H9 (cell line): Measurements from ENCODE around the gene NFKB1. TPM values are rescaled to one million over a fixed set of nuclear protein-coding genes. Genes with fewer than 3 reads are reported as not detected.

ENCODE experiments used
- DNase-seq: peaks from one replicate; pipeline ENCODE4 v3.0.0-alpha.2; 2017
- H2AFZ ChIP-seq: one replicate; pipeline ENCODE4 v1.6.1; 2013; ENCODE audit warnings: mild to moderate bottlenecking, low read length, control low read depth, moderate library complexity
- H2AK5ac ChIP-seq: 2 replicates; pipeline ENCODE4 v1.6.1; 2013; ENCODE audit warnings: low read length, control low read depth, mixed read lengths; ENCODE audit not compliant: insufficient read length
- H2BK120ac ChIP-seq: one replicate; pipeline ENCODE4 v1.6.1; 2013; ENCODE audit warnings: low read depth, mild to moderate bottlenecking, low read length, control low read depth, inconsistent platforms; ENCODE audit not compliant: poor library complexity, severe bottlenecking
- H2BK12ac ChIP-seq: 2 replicates; pipeline ENCODE4 v1.6.1; 2013; ENCODE audit warnings: low read length, control low read depth, mixed read lengths, low read depth; ENCODE audit not compliant: insufficient read length
- H2BK15ac ChIP-seq: 2 replicates; pipeline ENCODE4 v1.6.1; 2013; ENCODE audit warnings: low read depth, low read length, control low read depth
- H2BK20ac ChIP-seq: one replicate; pipeline ENCODE4 v1.6.1; 2013; ENCODE audit warnings: low read depth, mild to moderate bottlenecking, low read length, control low read depth, inconsistent platforms; ENCODE audit not compliant: poor library complexity, severe bottlenecking
- H2BK5ac ChIP-seq: 2 replicates; pipeline ENCODE4 v1.6.1; 2013; ENCODE audit warnings: low read length, control low read depth, mixed read lengths; ENCODE audit not compliant: insufficient read length
- H3K14ac ChIP-seq: 2 replicates; pipeline ENCODE4 v1.6.1; 2013; ENCODE audit warnings: low read length, control low read depth; ENCODE audit not compliant: insufficient read depth
- H3K18ac ChIP-seq: 2 replicates; pipeline ENCODE4 v1.6.1; 2013; ENCODE audit warnings: low read depth, mild to moderate bottlenecking, mixed read lengths, low read length, control low read depth; ENCODE audit not compliant: insufficient read length
- H3K23ac ChIP-seq: 2 replicates; pipeline ENCODE4 v1.6.1; 2013; ENCODE audit warnings: low read length, control low read depth, mixed read lengths, low read depth; ENCODE audit not compliant: insufficient read length
- H3K23me2 ChIP-seq: 2 replicates; pipeline ENCODE4 v1.6.1; 2013; ENCODE audit warnings: low read depth, mild to moderate bottlenecking, mixed read lengths, low read length, control low read depth; ENCODE audit not compliant: insufficient read length, poor library complexity, severe bottlenecking
- H3K27ac ChIP-seq: 2 replicates; pipeline ENCODE4 v1.5.1; 2013; ENCODE audit warnings: low read length, control low read depth, mixed read lengths, low read depth; ENCODE audit not compliant: insufficient read length
- H3K27me3 ChIP-seq: 2 replicates; pipeline ENCODE4 v1.6.1; 2013; ENCODE audit warnings: low read length, control low read depth, inconsistent platforms; ENCODE audit not compliant: insufficient read depth
- H3K4ac ChIP-seq: 2 replicates; pipeline ENCODE4 v1.6.1; 2013; ENCODE audit warnings: low read depth, mild to moderate bottlenecking, control low read depth, inconsistent platforms, low read length, moderate library complexity
- H3K4me1 ChIP-seq: 2 replicates; pipeline ENCODE4 v1.6.1; 2013; ENCODE audit warnings: low read length, control low read depth, inconsistent platforms; ENCODE audit not compliant: insufficient read depth
- H3K4me2 ChIP-seq: 2 replicates; pipeline ENCODE4 v1.6.1; 2013; ENCODE audit warnings: low read length, control low read depth, mixed read lengths; ENCODE audit not compliant: insufficient read length, insufficient read depth
- H3K56ac ChIP-seq: 2 replicates; pipeline ENCODE4 v1.6.1; 2013; ENCODE audit warnings: low read depth, mild to moderate bottlenecking, mixed read lengths, low read length, control low read depth; ENCODE audit not compliant: insufficient read length
- H3K79me1 ChIP-seq: 2 replicates; pipeline ENCODE4 v1.6.1; 2013; ENCODE audit warnings: low read depth, mild to moderate bottlenecking, moderate library complexity, low read length, control low read depth, inconsistent platforms; ENCODE audit not compliant: insufficient read depth, poor library complexity, severe bottlenecking
- H3K79me2 ChIP-seq: 2 replicates; pipeline ENCODE4 v1.6.1; 2013; ENCODE audit warnings: low read length, control low read depth, inconsistent platforms; ENCODE audit not compliant: insufficient read depth
- H3K9ac ChIP-seq: 2 replicates; pipeline ENCODE4 v1.6.1; 2013; ENCODE audit warnings: low read length, control low read depth, mixed read lengths; ENCODE audit not compliant: insufficient read length; ENCODE audit errors: extremely low read depth
- H3K9me3 ChIP-seq: one replicate; pipeline ENCODE4 v1.6.1; 2013; ENCODE audit warnings: low read depth, low read length, inconsistent platforms; ENCODE audit not compliant: control insufficient read depth
- H3T11ph ChIP-seq: one replicate; pipeline ENCODE4 v1.6.1; 2013; ENCODE audit warnings: mild to moderate bottlenecking, low read length, control low read depth, inconsistent platforms
- H4K20me1 ChIP-seq: one replicate; pipeline ENCODE4 v1.6.1; 2013; ENCODE audit not compliant: control insufficient read depth, insufficient read length, insufficient read depth
- H4K5ac ChIP-seq: 2 replicates; pipeline ENCODE4 v1.6.1; 2013; ENCODE audit warnings: low read depth, mild to moderate bottlenecking, mixed read lengths, low read length, control low read depth; ENCODE audit not compliant: insufficient read length
- H4K8ac ChIP-seq: replicated peaks from 2 replicates; pipeline ENCODE4 v1.6.1; 2013; ENCODE audit warnings: low read length, control low read depth, mixed read lengths, low read depth; ENCODE audit not compliant: insufficient read length
- H4K91ac ChIP-seq: 2 replicates; pipeline ENCODE4 v1.6.1; 2013; ENCODE audit warnings: low read depth, mild to moderate bottlenecking, moderate library complexity, mixed read lengths, low read length, control low read depth; ENCODE audit not compliant: insufficient read length
- H3K27ac Mint-ChIP-seq, 3 experiments: 2 replicates in 2 of 3; 3 replicates in 1 of 3; pipeline ENCODE4 v1.8.0; 2020 to 2021; ENCODE audit warnings: mixed read lengths in 3 of 3, mild to moderate bottlenecking in 1 of 3, moderate library complexity in 1 of 3
- H3K27me3 Mint-ChIP-seq: 2 replicates; pipeline ENCODE4 v1.8.0; 2021; ENCODE audit warnings: low read depth, mild to moderate bottlenecking, moderate library complexity, mixed read lengths
- H3K36me3 Mint-ChIP-seq, 3 experiments: 2 replicates in 2 of 3; 3 replicates in 1 of 3; pipeline ENCODE4 v1.8.0; 2020 to 2021; ENCODE audit warnings: low read depth in 3 of 3, mixed read lengths in 3 of 3; ENCODE audit not compliant: insufficient read depth in 1 of 3
- H3K4me1 Mint-ChIP-seq, 2 experiments: 2 replicates each; pipeline ENCODE4 v1.8.0; 2020; ENCODE audit warnings: mixed read lengths in 2 of 2
- H3K4me3 Mint-ChIP-seq, 2 experiments: 2 replicates in 1 of 2; 3 replicates in 1 of 2; pipeline ENCODE4 v1.8.0; 2020 to 2021; ENCODE audit warnings: mild to moderate bottlenecking in 2 of 2, mixed read lengths in 2 of 2, moderate library complexity in 1 of 2
- H3K9me3 Mint-ChIP-seq, 2 experiments: 2 replicates in 1 of 2; 3 replicates in 1 of 2; pipeline ENCODE4 v1.8.0; 2020; ENCODE audit warnings: mild to moderate bottlenecking in 2 of 2, mixed read lengths in 2 of 2, moderate library complexity in 1 of 2
- WGBS: extraction: QIAGEN DNeasy Blood & Tissue Kit; methylation state at CpG from one replicate; pipeline ENCODE4 v1.1.7; 2013; ENCODE audit warnings: missing lambda C conversion rate, low lambda C conversion rate, mixed read lengths; ENCODE audit not compliant: insufficient read length; ENCODE audit errors: extremely low coverage; 5-methylcytosine and 5-hydroxymethylcytosine counted together
- total RNA-seq: library from RNA; stranded (reverse); gene quantifications from 2 replicates; pipeline ENCODE4 v1.2.1, GENCODE V29; 2021
- TF ChIP-seq, protein P1 (sequence below): fragments of 200-600 bp; sonication (generic); conservative IDR thresholded peaks from 3 replicates; pipeline ENCODE4 v1.8.0; 2021; ENCODE audit warnings: antibody characterized with exemption, mild to moderate bottlenecking

NFKB1 gene
- total RNA-seq, 1 experiment from 2014 or later, result 5.7 TPM

- Mint-ChIP-seq H3K27ac (no peak overlapping the region), H3K4me3 (no peak overlapping the region; a peak in 1 of 5 replicates), H3K27me3 (no peaks in the 10 kb centered on the region), H3K36me3 (peaks cover 0 to 2% (median 0%) of the 10 kb centered on the region in 3 experiments; a peak in 3 of 7 replicates), H3K4me1 (peaks cover 0 to 6% of the 10 kb centered on the region in 2 experiments; a peak in 1 of 4 replicates), H3K9me3 (peaks cover 2% of the 10 kb centered on the region in 2 experiments; a peak in 4 of 5 replicates)
- WGBS, result no CpG with 5 or more reads among the region's 1 CpG
- Histone ChIP-seq H4K20me1 (no peaks in the 10 kb centered on the region), H4K91ac (no peak overlapping the region), H3K56ac (no peak overlapping the region), H3K18ac (no peak overlapping the region), H3K23me2 (no peaks in the 10 kb centered on the region), H4K5ac (no peak overlapping the region), H3K27ac (no peak overlapping the region), H3K23ac (no peak overlapping the region), H2BK5ac (no peak overlapping the region), H3K4me1 (no peaks in the 10 kb centered on the region; the same call in 1 of the 2 replicates), H3K9ac (no peak overlapping the region), H3K4ac (no peak overlapping the region), H2BK120ac (no peak overlapping the region), H3K27me3 (no peaks in the 10 kb centered on the region), H3T11ph (no peak overlapping the region), H3K79me2 (no peaks in the 10 kb centered on the region), H3K79me1 (no peaks in the 10 kb centered on the region), H3K14ac (no peak overlapping the region), H3K9me3 (no peaks in the 10 kb centered on the region), H2BK12ac (no peak overlapping the region), H2AFZ (no peak overlapping the region), H2AK5ac (no peak overlapping the region), H4K8ac (no peak overlapping the region), H3K4me2 (no peak overlapping the region), H2BK15ac (no peak overlapping the region), H2BK20ac (no peak overlapping the region)
- TF ChIP-seq, protein P1, sequence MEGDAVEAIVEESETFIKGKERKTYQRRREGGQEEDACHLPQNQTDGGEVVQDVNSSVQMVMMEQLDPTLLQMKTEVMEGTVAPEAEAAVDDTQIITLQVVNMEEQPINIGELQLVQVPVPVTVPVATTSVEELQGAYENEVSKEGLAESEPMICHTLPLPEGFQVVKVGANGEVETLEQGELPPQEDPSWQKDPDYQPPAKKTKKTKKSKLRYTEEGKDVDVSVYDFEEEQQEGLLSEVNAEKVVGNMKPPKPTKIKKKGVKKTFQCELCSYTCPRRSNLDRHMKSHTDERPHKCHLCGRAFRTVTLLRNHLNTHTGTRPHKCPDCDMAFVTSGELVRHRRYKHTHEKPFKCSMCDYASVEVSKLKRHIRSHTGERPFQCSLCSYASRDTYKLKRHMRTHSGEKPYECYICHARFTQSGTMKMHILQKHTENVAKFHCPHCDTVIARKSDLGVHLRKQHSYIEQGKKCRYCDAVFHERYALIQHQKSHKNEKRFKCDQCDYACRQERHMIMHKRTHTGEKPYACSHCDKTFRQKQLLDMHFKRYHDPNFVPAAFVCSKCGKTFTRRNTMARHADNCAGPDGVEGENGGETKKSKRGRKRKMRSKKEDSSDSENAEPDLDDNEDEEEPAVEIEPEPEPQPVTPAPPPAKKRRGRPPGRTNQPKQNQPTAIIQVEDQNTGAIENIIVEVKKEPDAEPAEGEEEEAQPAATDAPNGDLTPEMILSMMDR, result no peak
- DNase-seq, result no peak
These were observed 20.4 kb downstream of the NFKB1 start for GRCh38 chr4:102521570-102521969.
